ENCODE results near the gene CABP7. TPM values are rescaled to one million over a fixed set of nuclear protein-coding genes. Genes with fewer than 3 reads are reported as not detected.

The CABP7 gene
- total and polyA plus RNA-seq, 11 donors = 0.03 to 0.11 TPM; not detected in 9

DNA sequence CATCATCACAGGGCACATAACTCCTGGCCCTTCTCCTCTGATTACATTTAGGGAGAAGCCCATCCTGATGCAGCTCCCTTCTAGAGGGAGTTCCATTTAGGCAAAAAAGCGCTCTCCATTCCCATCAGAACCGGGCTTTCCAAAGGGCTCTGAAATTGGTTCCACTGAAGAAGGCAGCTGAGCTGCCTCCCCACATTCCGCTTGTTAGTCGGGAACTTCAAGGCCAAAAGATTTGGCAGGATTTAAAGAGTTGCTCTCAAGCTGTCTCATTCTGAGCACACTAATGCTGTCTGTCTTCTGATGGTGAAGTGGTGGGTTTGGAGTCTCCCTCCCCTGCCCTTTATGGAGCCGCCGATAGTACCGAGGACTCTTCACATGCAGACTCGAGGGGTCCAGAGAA, 26.6 kb upstream of the CABP7 start:
- Histone ChIP-seq H3K4me1 (peaks cover 0 to 4% (median 0%) of the 10 kb centered on the region in 12 donors), H3K4me3 (no peak overlapping the region), H3K9me3 (no peaks in the 10 kb centered on the region), H3K36me3 (peaks cover 0 to 60% (median 34%) of the 10 kb centered on the region in 9 donors), H3K27ac (no peak overlapping the region), H3K27me3 (no peaks in the 10 kb centered on the region)
- DNase-seq (peak in 1 of 5 donors; percentile 27), ATAC-seq (no peak)
- TF ChIP-seq POLR2A (IDR thresholded peaks at IDR 0.05) = no peak
- no peak for TF ChIP-seq CTCF (IDR thresholded peaks at IDR 0.05)
- intact Hi-C loops (cut with DNase I) = loop anchor here in 3 of 10 donors (5.0 to 10.0 kb wide), 2 partner anchors 312 to 394 kb away; no protein-coding TSS in a partner anchor
- WGBS, 4 donors = 76 to 87% (median 80%) methylated on average over 8 of the region's 8 CpGs

GRCh38 chr22:29693671-29694070, 26.1 kb upstream of the CABP7 start:
- H3K9me3 ChIP-seq = no peaks in the 10 kb centered on the region
- peak in 1 of 5 donors; percentile 37 for DNase-seq
- intact Hi-C loops (cut with DNase I) = loop anchor here in 3 of 10 donors (5.0 to 10.0 kb wide), 2 partner anchors 311 to 394 kb away; no protein-coding TSS in a partner anchor
- WGBS, 4 donors = 52 to 74% (median 68%) methylated on average over 7 to 9 of the region's 9 CpGs
- no peaks in the 10 kb centered on the region for H3K27me3 ChIP-seq
- TF ChIP-seq CTCF (IDR thresholded peaks at IDR 0.05) = no peak
- no peak for TF ChIP-seq POLR2A (IDR thresholded peaks at IDR 0.05)
- H3K4me3 ChIP-seq = no peak overlapping the region
- ATAC-seq = peak in 1 of 4 donors; percentile 22
- H3K36me3 ChIP-seq = peaks cover 0 to 55% (median 31%) of the 10 kb centered on the region in 9 donors
- H3K27ac ChIP-seq = no peak overlapping the region
- peaks cover 0 to 4% (median 0%) of the 10 kb centered on the region in 12 donors for H3K4me1 ChIP-seq

DNA sequence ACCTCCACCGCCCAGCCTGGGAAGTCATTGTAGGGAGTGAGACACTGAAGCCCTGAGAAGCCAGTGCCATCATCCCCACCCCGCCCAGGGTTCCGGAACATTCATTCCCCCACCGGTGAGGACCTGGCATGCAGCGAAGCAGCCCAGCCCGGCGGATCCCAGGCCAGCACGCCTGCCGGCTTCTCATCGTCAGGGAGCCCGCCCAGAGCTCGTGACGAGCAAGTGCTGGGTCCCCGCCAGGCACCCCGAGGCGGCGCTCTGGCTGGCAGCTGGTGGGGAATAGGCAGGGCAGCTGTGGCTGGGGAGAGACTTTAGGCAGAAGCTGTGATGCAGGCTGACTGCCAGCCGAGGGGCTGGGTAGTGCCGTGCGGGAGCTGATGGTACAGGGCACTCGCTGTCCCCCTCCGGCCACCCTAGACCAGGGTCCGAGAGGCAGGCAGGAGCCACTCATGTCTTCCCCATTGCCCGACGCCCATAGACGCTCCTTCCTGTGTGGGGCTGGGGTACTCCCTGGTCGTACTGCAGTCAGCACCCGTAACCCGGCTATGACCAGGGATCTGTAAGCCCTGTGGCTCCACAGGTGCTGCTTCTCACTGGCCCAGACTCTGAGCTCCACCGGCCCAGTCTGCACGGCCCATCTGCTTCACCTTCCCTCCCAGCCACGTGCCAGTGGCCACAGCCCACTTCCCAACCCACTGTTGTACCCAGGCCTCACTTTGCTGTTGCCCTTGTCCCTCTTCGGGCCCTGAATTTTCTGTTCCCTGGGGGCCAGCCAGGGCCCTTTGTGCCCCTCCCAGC, 24.5 kb upstream of the CABP7 start:
- no peak overlapping the region for H3K4me3 ChIP-seq
- H3K9me3 ChIP-seq = no peaks in the 10 kb centered on the region
- 93 to 96% (median 94%) methylated on average over 27 to 33 of the region's 33 CpGs for WGBS, 4 donors
- ATAC-seq (peak in 3 of 4 donors; percentile 11 to 32 (median 16)), DNase-seq (peak in 1 of 5 donors; percentile 60)
- H3K27ac ChIP-seq = no peak overlapping the region
- intact Hi-C loops (cut with DNase I) = loop anchor here in 2 of 10 donors (10.0 kb wide), 1 partner anchor 309 kb away; no protein-coding TSS in a partner anchor
- peaks cover 0 to 5% (median 0%) of the 10 kb centered on the region in 9 donors for H3K27me3 ChIP-seq
- TF ChIP-seq POLR2A (IDR thresholded peaks at IDR 0.05) = no peak
- peaks cover 0 to 55% (median 31%) of the 10 kb centered on the region in 9 donors for H3K36me3 ChIP-seq
- no peaks in the 10 kb centered on the region for H3K4me1 ChIP-seq

DNA sequence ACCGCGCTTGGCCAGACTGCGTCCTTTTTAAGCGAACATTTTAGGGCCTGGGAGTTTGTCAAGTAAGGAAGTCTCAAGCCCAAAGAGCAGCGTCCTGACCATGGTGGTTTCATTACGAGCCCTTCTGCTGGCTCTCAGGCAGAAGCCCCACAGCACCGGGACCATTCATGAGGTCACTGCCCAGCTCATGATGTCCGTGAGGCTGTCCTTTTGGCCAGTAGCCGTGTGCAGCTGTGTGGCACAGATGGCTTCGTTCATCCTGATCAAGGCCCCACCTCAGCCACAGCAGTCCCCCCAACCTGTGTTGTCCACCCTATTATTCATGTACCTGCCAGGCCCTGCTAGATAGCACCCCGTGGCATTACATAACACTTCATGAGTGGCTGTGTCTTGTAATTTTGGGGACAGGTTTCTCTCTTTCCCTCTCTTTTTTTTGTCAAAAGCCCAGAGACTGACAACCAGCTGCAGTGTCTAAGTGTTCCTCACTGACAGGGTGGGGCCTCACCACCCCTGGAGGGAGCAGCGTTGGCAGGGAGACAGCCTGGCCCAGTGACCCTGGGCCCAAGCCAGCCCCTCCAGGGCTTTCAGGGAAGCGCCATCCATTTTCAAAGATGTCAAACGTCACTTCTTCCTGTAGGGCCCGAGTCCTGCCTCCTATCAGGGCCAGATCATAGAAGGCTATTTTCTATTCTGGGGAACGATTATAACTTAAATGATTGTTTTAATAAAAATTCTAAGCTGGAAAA, 21.8 kb upstream of the CABP7 start:
- 79 to 87% (median 83%) methylated on average over 16 of the region's 16 CpGs for WGBS, 4 donors
- H3K4me1 ChIP-seq = peaks cover 0 to 13% (median 3%) of the 10 kb centered on the region in 12 donors
- intact Hi-C loops (cut with DNase I) = loop anchor here in 2 of 10 donors (10.0 kb wide), 1 partner anchor 307 kb away; no protein-coding TSS in a partner anchor
- peaks cover 0 to 32% (median 23%) of the 10 kb centered on the region in 9 donors for H3K36me3 ChIP-seq
- H3K4me3 ChIP-seq = no peak overlapping the region
- no peak for TF ChIP-seq POLR2A (IDR thresholded peaks at IDR 0.05)
- TF ChIP-seq CTCF (IDR thresholded peaks at IDR 0.05) = no peak
- H3K27me3 ChIP-seq = peaks cover 0 to 23% (median 6%) of the 10 kb centered on the region in 9 donors
- no peaks in the 10 kb centered on the region for H3K9me3 ChIP-seq
- no peak overlapping the region for H3K27ac ChIP-seq
- no peak for ATAC-seq
- peak in 1 of 5 donors; percentile 24 for DNase-seq
